IPS DF 19.7 (cell line): ENCODE measurements around the gene PAX2.

Experiments used
- DNase-seq: peaks from one replicate; pipeline ENCODE4 v3.0.0-alpha.2; 2013; ENCODE audit warnings: low read depth, low spot score

Gene PAX2

GRCh38 chr10:100847440-100847839, 102.1 kb downstream of the PAX2 start:
- no peak for DNase-seq

GRCh38 chr10:100848770-100849169, 103.4 kb downstream of the PAX2 start:
- no peak for DNase-seq

DNA sequence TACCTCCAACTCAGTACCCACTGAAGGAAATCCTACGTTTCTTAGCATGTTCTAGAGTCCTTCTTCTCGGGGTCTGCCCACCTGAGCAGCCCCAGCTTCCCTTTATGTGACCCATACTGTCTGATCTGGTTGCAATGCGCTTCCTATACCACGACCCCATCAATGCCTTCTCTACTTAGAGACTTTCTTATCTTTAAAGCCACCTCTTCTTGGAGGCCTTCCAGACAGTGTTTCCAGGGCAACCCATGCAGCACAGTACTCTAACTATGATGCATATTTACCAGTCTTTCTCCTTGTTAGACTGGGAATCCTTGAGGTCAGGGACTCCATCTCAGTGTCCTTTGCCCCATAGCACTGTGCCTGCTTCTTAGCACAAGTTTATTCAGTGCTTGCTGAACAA, 112.9 kb downstream of the PAX2 start:
- DNase-seq = no peak

- no peak for DNase-seq
Measured at GRCh38 chr10:100858747-100859483, 113.5 kb downstream of the PAX2 start.

DNA sequence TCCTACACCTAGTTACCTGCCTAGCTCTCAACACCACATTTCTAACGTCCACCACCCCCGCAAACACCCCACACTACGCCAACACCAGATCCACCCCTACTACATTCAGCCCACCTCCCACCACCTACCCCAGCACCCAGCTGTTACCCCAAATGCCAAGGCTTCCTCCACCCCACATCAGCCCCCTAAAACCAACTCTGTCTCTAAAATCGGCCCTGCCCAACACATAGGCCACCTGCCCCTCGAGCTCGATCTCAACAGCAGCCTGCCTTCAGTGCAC, 114.0 kb downstream of the PAX2 start:
- no peak for DNase-seq

- no peak for DNase-seq
Measured at GRCh38 chr10:100863433-100863832, 118.1 kb downstream of the PAX2 start.

DNA sequence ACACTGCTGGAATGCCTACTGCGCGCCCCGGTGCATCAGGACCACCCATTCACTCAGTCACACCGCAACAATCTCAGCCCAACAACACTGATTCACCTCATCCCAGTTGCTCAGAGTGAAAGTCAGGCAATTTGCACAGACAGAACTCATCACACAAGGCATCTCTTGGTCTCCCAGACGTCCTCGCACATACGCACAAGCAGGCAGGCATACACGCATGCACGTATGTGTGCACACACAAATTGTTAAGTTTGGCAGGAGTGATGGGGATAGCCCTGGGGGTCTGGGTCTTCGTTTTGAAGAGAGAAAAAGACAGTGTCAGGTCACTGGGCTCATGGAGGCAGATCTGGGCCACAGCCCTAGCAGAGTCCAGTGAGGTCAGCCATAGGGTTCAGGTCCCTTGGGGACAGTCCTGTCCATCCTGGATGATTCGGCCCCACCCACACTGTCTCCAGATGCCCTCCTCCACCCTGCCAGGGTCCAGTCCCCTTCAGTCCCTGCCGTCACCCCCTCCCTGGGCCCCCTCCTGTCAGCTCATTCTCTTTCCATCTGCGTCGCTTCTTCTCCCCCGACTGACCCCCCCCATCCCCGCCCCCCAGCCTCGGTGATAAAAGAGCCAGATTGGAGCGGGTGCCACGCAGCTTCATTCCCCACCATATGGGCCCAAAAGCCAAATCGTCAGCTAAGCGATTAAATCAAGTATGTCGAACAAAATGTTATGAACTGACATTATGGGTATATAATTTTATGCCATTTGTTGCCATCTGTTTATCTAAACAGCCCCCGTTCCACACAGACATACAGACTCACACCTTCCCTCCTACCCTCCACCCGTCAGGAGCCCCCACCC, 118.9 kb downstream of the PAX2 start:
- no peak for DNase-seq

DNA sequence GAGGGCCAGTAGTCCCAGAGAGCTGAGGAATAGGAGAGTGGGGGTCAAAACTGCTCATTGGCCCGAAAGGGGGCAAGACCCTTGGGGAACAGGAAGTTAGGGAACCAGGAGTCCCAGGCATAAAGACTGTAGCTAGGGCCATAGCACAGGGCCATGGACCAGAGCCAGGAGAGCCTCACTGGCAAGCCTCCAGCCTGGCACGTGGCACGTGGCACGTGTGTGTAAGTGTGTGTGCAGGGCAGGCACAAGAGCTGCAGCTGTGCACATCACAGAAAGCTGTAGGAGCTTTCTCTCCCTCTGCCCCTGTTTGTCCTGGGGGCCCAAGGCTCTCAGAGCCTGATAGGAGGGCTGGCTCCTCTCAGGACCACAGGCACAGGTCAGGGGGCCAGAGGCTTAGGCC, 119.6 kb downstream of the PAX2 start:
- no peak for DNase-seq

DNA sequence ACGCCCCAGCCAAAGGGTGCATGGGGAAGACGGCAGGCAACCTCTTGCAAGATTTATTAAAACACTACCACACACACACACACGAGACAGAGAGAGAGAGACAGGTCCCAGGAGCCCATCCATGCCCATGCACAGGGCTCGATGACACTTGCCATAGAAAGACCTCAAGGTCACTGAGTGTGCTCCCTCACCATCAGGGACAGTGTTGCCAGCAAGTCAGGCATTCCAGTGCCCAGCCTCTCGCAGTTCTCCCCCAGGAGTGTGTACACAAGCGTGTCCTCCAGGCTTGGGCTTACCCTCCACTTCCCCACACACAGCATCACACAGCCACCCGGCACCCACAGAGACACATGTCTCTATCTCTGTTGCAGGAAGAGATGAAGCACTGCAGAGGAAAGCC, 120.6 kb downstream of the PAX2 start:
- DNase-seq = no peak

DNA sequence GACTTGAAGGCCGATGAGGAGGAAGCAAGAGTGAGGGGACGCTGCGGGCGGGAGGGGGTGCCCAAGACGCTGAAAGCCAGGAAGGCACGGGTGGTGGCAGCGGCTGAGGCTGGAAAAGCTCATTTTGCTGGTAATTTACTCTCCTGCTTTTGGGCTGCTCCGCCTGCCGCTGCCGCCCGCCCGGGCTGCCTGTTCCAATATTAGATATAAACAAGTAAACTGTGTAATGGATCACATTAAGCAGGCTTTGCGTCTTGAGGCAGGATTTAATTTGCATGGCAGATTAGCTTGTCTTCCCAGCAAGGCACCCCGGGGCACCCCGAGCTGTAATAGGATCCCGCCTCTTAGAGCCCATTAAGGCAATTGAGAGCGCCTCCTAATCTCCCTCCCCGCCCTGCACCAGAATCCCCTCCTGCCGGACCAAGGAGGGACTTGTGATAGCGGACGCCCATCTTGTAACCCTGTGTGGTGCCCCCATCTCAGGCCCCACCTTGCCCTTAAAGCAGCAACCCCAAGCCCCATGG, 121.3 kb downstream of the PAX2 start:
- no peak for DNase-seq

- no peak for DNase-seq
Measured at GRCh38 chr10:100867261-100867963, 122.0 kb downstream of the PAX2 start.

- no peak for DNase-seq
Measured at GRCh38 chr10:100868382-100868781, 123.0 kb downstream of the PAX2 start.

- DNase-seq = no peak
Measured at GRCh38 chr10:100869399-100869798, 124.0 kb downstream of the PAX2 start.

DNA sequence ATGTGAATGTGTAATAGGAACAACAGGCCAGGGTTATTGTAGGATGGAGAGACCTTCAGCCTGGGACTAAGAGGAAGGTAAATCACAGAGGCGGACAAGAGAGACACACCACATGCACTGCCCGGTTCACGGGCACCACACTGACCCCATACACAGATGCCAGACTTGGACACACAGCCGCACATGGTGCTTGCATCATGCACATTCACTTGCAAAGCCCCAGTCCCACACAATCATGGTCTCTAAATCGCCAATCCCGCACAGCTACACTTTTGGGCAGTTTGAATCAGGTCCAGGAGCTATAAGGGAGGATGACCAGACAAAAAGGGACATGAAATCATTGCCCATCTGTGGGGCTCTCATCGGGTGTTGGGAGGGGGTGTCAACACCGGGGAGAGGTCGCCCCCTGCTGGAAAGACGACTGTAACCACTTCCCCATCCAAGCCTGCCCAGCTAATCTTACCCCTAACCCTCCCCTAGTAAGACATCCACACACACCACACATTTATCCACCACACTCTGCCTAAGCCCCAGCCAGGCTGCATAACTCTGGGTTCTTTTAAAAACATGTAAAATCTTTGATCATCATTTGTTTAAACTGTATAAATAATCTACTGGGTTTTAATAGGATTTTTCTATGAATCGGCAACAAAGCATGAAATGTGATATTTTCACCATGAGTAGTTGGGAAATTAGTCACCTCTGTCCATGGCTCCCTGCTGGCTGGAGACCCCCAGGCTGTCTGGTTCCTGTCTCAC, 126.8 kb downstream of the PAX2 start:
- no peak for DNase-seq

DNA sequence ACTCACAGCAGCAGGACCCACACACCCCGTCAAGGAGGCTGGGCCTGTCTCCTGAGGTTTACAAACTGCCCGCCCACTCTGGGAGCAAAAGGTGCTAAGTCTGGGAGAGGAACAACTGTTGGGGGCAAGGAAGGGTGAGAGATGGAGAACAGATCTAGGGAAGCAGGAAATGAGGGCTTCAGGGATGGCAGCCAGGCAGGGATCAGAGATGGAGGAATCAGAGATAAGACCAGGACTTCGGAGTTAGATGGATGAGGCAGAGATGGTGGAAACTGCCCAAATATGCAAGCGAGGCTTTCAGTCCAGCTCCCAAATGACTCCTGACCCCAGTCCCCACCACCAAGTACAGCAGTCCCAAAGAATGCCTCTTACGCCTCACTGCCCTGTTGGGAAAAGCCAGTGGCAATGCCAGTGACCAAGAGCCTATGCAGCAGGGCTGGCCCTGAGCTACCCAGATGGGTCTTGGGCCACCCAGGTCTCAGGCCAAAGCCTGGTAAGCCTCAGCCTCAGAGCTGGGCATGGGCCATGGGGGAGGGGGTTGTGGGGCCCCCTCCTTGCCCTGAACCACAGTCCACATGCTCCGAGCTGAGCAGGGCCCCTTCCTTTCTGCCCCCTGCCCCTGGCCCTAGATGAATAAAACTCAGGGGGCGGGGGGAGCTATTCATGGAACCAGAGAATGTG, 127.9 kb downstream of the PAX2 start:
- DNase-seq = no peak

GRCh38 chr10:100873827-100874326, 128.5 kb downstream of the PAX2 start:
- DNase-seq = no peak

DNA sequence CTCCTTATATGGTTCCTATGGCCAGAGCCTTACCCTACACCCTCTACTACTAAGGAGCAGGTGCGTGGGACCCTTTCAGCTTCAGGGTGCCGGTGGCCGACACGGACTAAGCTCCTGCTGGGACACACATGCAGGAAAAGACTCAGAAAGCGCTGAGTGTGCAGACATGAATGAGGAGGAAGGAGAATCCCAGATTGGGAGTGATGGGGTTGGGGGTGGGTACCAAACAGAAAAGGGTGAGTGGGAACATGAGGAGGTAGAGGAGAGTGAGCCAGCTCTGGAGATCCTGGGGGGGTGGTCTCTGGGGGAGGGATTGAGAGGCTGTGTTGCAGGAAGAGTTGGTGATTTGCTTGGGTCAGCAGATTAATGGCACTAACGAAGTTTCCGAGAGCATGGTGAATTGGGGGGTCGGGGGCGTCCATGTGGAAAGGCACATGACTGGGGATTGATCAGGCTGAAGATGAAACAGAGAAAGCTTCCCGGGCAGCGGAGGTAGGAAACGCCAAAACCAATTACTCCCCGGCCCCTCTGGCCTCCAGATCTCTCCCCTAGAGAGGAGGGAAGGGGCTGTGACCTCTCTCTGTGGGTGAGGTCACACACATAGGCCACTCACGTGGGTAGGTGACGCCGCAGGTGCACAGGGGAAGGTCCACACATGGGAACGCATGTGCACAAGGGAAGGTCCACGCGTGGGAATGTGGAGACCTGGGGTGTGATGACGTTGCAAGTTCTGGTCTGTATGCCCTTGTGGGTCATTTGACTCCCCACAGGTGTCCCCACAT, 129.5 kb downstream of the PAX2 start:
- DNase-seq = no peak

- no peak for DNase-seq
Measured at GRCh38 chr10:100875484-100876166, 130.2 kb downstream of the PAX2 start.
